ENCODE measurements around the gene COL4A1.

The COL4A1 gene

GRCh38 chr13:110179857-110180147 is 127.2 kb downstream of the COL4A1 start:
- DNase-seq = no peak

- no peak for DNase-seq
Measured at GRCh38 chr13:110179116-110179856, 127.7 kb downstream of the COL4A1 start.

GRCh38 chr13:110177790-110178189 is 129.2 kb downstream of the COL4A1 start:
- DNase-seq = no peak

- no peak for DNase-seq
Measured at GRCh38 chr13:110176431-110176830, 130.5 kb downstream of the COL4A1 start.

GRCh38 chr13:110173247-110173818 is 133.6 kb downstream of the COL4A1 start:
- no peak for DNase-seq

GRCh38 chr13:110170882-110171281 is 136.1 kb downstream of the COL4A1 start:
- DNase-seq = no peak

- DNase-seq = no peak
Measured at GRCh38 chr13:110170020-110170790, 136.8 kb downstream of the COL4A1 start.

- no peak for DNase-seq
Measured at GRCh38 chr13:110168999-110169933, 137.7 kb downstream of the COL4A1 start.

- no peak for DNase-seq
Measured at GRCh38 chr13:110166598-110166997, 140.4 kb downstream of the COL4A1 start.

- DNase-seq = no peak
Measured at GRCh38 chr13:110164706-110165105, 142.3 kb downstream of the COL4A1 start.

GRCh38 chr13:110162866-110163658 is 143.9 kb downstream of the COL4A1 start:
- DNase-seq = no peak

GRCh38 chr13:110162053-110162452 is 144.9 kb downstream of the COL4A1 start:
- no peak for DNase-seq

GRCh38 chr13:110161112-110161882 is 145.7 kb downstream of the COL4A1 start:
- no peak for DNase-seq

- no peak for DNase-seq
Measured at GRCh38 chr13:110158226-110158625, 148.7 kb downstream of the COL4A1 start.

GRCh38 chr13:110157718-110158117 is 149.2 kb downstream of the COL4A1 start:
- no peak for DNase-seq

- no peak for DNase-seq
Measured at GRCh38 chr13:110156301-110157049, 150.5 kb downstream of the COL4A1 start.

GRCh38 chr13:110155072-110155471 is 151.9 kb downstream of the COL4A1 start:
- DNase-seq = no peak

- DNase-seq = no peak
Measured at GRCh38 chr13:110154410-110154933, 152.5 kb downstream of the COL4A1 start.

GRCh38 chr13:110152351-110152750 is 154.6 kb downstream of the COL4A1 start:
- no peak for DNase-seq

- DNase-seq = no peak
Measured at GRCh38 chr13:110151462-110151861, 155.5 kb downstream of the COL4A1 start.

All from OCI-M1 (cell line).